GM12892 (cell line): ENCODE data around the gene CWC22.
"Not testable (repeated sequence)": the region's sequence is repeated elsewhere in the genome, so short reads cannot be mapped to it uniquely, and the experiment has no call there.

Experiments used
- POLR2A ChIP-seq: IDR thresholded peaks from 2 replicates; pipeline ENCODE4 v1.6.1; 2011; ENCODE audit warnings: low read depth, low read length, control low read depth
- POLR2AphosphoS5 ChIP-seq: IDR thresholded peaks from 2 replicates; pipeline ENCODE4 v1.6.1; 2011; ENCODE audit warnings: low read depth, low read length, control low read depth

- not testable (repeated sequence) for TF ChIP-seq POLR2A, POLR2AphosphoS5
These were observed 1.6 kb downstream of the CWC22 start for GRCh38 chr2:180005465-180005864.
